Stomach (tissue), 4 donors: Measurements from ENCODE around the gene ERLIN1.

ENCODE experiments used
- EP300 ChIP-seq: sonication (generic); formaldehyde crosslinking; IDR thresholded peaks from one replicate; pipeline ENCODE4 v1.6.1; 2017; ENCODE audit warnings: antibody characterized with exemption
- POLR2A ChIP-seq, 4 donors: fragments of 450-650 bp; IDR thresholded peaks; one replicate each; pipeline ENCODE4 v1.6.1; 2016; ENCODE audit warnings: antibody characterized with exemption in 4 of 4, control low read depth in 2 of 4, mild to moderate bottlenecking in 1 of 4, moderate library complexity in 1 of 4
- POLR2AphosphoS5 ChIP-seq, 3 donors: sonication (generic); formaldehyde crosslinking; IDR thresholded peaks; one replicate each; pipeline ENCODE4 v1.6.1; 2016; ENCODE audit warnings: antibody characterized with exemption in 3 of 3
- TF ChIP-seq, protein P1 (sequence below), 7 experiments: fragments of 450-650 bp in 4 of 7; fragments of 200-600 bp in 3 of 7; sonication (generic) in 3 of 7; IDR thresholded peaks; one replicate each; pipeline ENCODE4 v1.5.1; 2016 to 2019; ENCODE audit warnings: antibody characterized with exemption in 7 of 7, control low read depth in 2 of 7, mild to moderate bottlenecking in 1 of 7

DNA sequence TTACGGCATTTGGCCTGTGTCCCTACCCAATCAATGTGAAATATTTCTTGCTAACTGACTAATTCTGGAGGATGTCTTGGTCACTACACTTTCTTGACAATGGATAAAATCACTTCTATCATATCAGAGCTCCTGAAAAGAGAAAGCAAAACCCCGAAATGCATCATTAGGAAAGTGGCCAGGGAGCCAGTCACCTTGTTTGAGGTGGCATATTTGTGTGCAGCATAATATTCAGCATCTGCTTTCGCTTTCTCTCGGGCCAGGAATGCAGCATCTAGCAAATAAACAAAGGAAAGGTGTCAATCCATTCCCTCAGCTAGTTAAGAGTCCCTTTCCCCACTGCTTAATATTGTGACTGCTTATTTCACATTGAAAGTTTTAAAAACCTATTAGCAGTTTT, 31.2 kb downstream of the ERLIN1 start:
- TF ChIP-seq POLR2A (IDR thresholded peaks at IDR 0.05) (no peak), POLR2AphosphoS5 (IDR thresholded peaks at IDR 0.05) (no peak), EP300 (no peak)
- TF ChIP-seq, protein P1, sequence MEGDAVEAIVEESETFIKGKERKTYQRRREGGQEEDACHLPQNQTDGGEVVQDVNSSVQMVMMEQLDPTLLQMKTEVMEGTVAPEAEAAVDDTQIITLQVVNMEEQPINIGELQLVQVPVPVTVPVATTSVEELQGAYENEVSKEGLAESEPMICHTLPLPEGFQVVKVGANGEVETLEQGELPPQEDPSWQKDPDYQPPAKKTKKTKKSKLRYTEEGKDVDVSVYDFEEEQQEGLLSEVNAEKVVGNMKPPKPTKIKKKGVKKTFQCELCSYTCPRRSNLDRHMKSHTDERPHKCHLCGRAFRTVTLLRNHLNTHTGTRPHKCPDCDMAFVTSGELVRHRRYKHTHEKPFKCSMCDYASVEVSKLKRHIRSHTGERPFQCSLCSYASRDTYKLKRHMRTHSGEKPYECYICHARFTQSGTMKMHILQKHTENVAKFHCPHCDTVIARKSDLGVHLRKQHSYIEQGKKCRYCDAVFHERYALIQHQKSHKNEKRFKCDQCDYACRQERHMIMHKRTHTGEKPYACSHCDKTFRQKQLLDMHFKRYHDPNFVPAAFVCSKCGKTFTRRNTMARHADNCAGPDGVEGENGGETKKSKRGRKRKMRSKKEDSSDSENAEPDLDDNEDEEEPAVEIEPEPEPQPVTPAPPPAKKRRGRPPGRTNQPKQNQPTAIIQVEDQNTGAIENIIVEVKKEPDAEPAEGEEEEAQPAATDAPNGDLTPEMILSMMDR (IDR thresholded peaks at IDR 0.05), result no peak
